Gastrocnemius medialis (tissue), 4 donors: ENCODE measurements around the gene AAMDC.

Experiments used
- POLR2A ChIP-seq, 2 donors: fragments of 450-650 bp; IDR thresholded peaks; one replicate each; pipeline ENCODE4 v1.6.1; 2017; ENCODE audit warnings: antibody characterized with exemption in 2 of 2, mild to moderate bottlenecking in 2 of 2, moderate library complexity in 2 of 2
- TF ChIP-seq, protein P1 (sequence below), 5 experiments: fragments of 450-650 bp in 3 of 5; fragments of 200-600 bp in 2 of 5; sonication (generic) in 2 of 5; IDR thresholded peaks in 4 of 5; conservative IDR thresholded peaks in 1 of 5; 1 replicate in 4 of 5; 2 replicates in 1 of 5; pipeline ENCODE4 v1.5.1; 2016 to 2019; ENCODE audit warnings: antibody characterized with exemption in 5 of 5, mild to moderate bottlenecking in 3 of 5, moderate library complexity in 3 of 5

DNA sequence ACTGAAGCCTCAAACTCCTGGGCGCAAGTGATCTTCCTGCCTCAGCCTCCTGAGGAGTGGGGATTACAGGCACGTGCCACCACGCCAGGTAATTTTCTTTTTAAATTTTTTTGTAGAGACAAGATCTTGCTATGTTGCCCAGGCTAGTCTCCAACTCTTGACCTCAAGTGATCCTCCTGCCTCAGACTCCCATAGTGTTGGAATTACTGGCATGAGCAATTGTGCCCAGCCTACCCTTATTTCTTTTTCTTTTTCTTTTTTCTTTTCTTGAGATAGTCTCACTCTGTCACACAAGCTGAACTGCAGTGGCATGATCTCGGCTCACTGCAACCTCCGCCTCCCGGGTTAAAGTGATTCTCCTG is 63.9 kb downstream of the AAMDC start:
- TF ChIP-seq POLR2A (IDR thresholded peaks at IDR 0.05), result no peak
- TF ChIP-seq, protein P1, sequence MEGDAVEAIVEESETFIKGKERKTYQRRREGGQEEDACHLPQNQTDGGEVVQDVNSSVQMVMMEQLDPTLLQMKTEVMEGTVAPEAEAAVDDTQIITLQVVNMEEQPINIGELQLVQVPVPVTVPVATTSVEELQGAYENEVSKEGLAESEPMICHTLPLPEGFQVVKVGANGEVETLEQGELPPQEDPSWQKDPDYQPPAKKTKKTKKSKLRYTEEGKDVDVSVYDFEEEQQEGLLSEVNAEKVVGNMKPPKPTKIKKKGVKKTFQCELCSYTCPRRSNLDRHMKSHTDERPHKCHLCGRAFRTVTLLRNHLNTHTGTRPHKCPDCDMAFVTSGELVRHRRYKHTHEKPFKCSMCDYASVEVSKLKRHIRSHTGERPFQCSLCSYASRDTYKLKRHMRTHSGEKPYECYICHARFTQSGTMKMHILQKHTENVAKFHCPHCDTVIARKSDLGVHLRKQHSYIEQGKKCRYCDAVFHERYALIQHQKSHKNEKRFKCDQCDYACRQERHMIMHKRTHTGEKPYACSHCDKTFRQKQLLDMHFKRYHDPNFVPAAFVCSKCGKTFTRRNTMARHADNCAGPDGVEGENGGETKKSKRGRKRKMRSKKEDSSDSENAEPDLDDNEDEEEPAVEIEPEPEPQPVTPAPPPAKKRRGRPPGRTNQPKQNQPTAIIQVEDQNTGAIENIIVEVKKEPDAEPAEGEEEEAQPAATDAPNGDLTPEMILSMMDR (IDR thresholded peaks at IDR 0.05 in 4 of 5, conservative IDR thresholded peaks at IDR 0.05 in 1 of 5), result no peak
